Activated CD4-positive, alpha-beta T cell treated with anti-CD3 and anti-CD28 coated beads, Interleukin-10, Interleukin-2, amounts not matched to agents 100 ng/mL and 50 ng/mL, durations not matched to agents 16 hours and 8 hours (primary cell): Measurements from ENCODE around the gene JAK3.
A peak's percentile ranks its signal among the peaks of the same experiment; 100 is the strongest.
"Not testable (repeated sequence)": the region's sequence is repeated elsewhere in the genome, so short reads cannot be mapped to it uniquely, and the experiment has no call there.

Source experiments
- DNase-seq: peaks from one replicate; pipeline ENCODE4 v3.0.0-alpha.2; 2020

Gene JAK3

DNA sequence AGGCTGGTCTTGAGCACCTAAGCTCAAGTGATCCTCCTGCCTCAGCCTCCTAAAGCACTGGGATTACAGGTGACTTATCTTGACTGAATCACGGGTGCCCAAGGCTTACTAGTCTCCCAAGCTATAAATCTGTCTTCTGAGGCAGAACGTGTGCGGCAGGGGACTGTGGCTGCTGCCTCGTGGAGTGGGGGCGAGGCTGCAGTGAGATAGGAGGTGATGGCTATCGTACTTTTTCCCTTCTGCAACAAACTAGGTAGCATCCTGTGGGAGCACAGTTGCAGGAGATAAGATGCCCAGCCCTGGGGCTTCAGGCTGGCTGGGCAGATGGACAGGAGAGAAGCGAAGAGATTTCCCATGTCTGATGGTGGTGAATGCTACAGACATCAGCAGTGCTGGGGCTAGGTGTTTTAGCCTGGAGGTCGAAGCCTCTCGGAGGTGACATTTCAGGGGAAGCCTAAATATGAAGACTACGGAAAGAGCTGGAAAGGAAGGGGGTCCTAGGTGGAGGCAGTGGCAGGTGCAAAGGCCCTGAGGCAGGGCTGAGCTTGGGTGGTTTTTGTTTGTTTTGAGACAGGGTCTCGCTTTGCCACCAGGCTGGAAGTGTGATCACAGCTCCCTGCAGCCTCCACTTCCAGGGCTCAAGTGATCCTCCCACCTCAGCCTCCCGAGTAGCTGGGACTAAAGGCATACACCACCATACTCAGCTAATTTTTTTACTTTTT lies 45.5 kb downstream of the JAK3 start:
- DNase-seq: no peak

- DNase-seq: not testable (repeated sequence)
These were observed 49.2 kb downstream of the JAK3 start for GRCh38 chr19:17798599-17798998.

GRCh38 chr19:17797424-17798201 lies 50.2 kb downstream of the JAK3 start:
- peak; percentile 48 for DNase-seq

DNA sequence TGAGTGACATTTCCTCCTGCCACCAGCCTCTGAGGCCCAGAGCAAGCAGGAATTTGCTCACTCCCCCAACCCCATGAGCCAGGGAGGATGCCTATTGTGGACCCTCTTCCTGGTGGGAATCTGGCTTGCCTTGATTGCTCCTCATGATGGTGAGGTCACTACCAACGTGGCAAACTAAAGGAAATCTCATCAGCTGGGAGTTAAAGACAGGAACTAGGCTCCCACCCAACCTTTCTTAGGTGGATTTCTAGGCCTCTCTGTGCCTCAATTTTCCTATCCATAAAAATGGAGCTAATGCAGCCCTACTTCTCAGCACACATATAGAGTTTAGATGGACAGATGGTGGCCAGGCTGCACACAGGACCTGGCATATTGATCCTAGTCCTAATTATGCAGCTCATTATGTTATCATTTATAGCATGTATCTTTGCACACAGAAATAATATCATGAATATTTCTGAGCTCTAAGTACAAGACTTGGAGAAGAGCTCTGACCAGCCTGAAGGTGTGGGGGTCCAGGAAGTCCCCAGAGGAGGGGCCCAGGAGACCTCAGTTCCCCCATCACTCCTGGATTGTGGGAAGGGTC lies 50.9 kb downstream of the JAK3 start:
- no peak for DNase-seq

- no peak for DNase-seq
These were observed 51.6 kb downstream of the JAK3 start for GRCh38 chr19:17796013-17796837.

DNA sequence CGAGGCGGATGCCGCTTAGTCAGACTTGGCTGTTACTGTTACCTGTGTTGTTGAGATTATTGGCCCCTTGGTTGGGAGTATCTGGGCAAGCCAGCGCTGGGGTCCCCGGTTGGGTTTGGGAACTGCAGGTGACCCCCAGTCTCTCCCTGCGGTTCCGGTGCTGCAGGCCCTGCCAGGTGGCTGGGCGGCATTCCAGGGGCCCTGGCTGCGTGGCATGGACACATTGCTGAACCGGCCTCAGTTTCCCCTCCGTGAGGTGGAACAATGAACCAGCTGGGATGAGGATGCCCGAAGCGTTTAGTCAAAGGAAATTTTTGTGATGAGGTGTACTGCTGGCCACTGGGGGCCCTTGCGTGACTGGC lies 52.3 kb downstream of the JAK3 start:
- DNase-seq: no peak

DNA sequence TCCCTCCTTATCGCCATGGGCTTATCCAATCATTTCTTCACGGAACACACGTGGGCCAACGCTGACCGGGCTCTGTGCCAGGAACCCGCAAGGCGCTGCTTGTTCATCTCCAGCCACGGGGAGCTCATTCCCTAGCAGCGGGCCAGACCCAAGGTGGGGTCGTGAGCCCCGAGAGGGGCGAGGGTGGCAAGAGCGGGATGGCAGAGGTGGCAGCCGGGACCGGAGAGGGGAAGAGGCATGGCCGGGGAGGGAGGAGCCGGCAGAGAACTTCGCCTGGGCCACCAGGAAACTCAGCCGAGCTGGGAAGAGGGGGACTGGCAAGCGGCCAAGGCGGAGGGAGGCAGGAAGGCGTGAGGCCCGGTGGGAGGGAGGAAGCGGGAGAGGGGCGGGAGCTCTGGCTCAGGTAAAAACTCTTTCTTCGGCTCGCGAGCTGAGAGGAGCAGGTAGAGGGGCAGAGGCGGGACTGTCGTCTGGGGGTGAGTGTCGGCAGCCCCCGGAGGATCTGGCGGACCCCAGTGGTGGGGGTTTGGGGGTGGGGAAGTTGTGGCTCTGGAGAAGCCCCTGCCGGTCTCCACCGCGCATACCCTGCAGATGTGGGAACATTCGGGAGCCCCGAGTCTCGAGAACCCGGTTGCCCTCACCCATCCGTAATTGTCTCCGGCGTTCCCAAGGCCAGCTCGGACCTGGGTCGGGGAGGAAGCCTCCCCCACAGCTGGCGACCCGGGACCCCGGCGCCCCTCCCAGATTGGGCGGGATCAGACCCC lies 52.9 kb downstream of the JAK3 start, which contains the start of gene B3GNT3:
B3GNT3 (plus strand) TSS at position 408 of the 764 bp plus-strand sequence. CDS start 12,670 bp downstream, outside the sequence.
- no peak for DNase-seq

- DNase-seq: no peak
These were observed 53.4 kb downstream of the JAK3 start for GRCh38 chr19:17794412-17794730.

GRCh38 chr19:17790059-17790780 lies 57.6 kb downstream of the JAK3 start:
- no peak for DNase-seq

DNA sequence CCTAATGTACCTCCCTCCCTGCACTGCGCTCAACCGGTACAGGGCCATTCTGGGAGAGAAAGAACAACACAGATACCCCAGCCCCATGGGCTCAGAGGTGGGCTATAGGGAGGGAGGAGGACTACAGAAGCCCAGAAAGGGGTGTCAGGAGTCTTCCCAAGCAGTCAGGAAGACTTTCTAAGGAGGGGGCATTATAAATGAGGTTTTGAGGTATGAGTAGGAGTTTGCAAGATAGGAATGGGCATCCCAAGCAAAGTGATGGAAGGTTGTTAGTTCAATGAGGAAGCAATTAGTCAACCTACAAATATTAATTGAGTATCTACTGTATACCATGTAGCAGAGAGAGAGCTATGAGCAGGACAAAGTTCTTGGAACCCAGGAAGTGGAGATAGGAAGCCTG lies 59.1 kb downstream of the JAK3 start:
- no peak for DNase-seq

DNA sequence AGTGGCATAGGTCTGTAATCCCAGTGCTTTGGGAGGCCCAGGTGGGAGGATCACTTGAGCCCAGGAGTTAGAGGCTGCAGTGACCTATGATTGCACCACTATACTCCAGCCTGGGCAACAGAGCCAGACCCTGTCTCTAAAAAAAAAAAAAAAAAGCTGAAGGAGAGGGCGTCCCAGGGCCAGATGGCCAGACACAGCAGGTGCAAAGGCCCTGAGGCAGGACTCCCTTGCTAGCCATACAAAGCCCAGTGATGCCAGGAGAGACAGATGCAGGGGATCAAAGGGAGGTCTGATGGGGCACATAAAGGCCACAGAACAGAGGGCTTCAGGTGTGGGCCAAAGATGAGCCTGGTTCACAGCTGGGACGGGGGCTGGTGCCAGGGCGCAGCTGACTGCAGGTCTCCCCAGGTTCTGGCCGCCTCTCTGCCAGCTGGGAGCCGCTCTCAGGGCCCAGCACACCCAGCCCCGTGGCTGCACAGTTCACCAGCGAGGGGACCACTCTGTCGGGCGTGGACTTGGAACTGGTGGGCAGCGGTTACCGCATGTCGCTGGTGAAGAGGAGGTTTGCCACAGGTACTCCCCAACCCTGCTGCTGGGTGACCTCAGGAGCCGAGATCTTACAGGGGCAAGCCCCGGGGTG lies 60.4 kb downstream of the JAK3 start:
- no peak for DNase-seq

- DNase-seq: peak; percentile 76
These were observed 63.4 kb downstream of the JAK3 start for GRCh38 chr19:17784201-17785008.

- DNase-seq: not testable (repeated sequence)
These were observed 64.1 kb downstream of the JAK3 start for GRCh38 chr19:17783721-17784120.

DNA sequence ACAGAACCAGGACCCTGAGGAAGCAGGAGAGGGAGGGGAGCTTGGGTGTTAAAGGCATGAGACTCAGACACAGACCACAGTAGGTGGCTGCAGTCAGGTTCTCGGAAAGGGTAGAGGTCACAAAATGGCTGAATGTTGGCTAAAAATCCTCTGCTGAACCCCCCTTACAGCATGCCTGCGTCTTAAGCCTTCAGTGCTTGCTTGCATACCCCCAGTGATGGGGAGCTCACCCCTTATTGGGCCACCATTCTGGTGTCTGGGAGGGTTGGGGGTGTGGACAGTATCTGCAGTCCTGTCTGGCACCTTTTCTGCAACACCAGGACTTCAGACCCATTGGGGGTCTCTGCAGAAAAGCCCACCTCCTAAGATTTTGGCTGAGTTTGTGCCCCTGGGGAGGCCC lies 67.0 kb downstream of the JAK3 start:
- no peak for DNase-seq

DNA sequence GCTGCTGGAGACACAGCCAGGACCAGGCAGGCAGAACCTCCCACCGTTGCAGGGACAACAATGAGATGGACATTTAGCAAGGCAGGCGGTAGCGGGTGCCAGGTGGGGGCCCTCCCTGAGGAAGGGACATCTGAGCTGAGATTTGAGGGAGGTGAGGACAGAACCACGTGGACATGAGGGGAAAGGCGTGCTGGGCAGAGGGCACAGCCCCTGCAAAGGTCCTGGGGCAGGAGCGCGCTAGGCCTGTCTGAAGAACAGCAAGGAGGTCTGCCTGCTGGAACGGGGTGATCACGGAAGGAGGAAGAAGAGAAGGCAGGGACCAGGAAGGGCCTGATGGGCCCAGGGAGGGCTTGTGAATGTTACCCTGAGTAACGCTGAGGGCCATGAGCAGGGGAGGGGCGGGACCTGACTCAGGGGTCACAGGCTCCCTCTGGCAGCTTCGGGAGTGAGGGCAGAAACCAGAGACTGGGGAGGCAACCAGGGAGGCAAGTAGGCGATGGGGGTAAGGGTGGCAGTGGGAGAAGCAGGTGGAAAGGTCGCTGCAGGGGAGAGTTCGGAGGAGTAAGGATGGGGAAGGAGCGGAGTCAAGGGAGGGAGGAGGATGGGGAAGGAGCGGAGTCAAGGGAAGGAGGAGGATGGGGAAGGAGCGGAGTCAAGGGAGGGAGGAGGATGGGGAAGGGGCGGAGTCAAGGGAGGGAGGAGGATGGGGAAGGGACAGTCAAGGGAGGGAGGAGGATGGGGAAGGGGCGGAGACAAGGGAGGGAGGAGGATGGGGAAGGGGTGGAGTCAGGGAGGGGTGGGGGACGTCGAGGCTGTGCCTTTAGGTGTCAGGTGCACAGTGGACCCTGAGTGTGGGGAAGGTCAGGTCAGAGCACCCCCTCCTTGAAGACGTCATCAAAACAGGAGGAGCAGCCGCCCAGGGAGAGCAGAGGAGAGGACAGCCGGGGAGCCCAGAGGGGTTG lies 68.5 kb downstream of the JAK3 start:
- no peak for DNase-seq

GRCh38 chr19:17778251-17778967 lies 69.4 kb downstream of the JAK3 start:
- peak; percentile 62 for DNase-seq

DNA sequence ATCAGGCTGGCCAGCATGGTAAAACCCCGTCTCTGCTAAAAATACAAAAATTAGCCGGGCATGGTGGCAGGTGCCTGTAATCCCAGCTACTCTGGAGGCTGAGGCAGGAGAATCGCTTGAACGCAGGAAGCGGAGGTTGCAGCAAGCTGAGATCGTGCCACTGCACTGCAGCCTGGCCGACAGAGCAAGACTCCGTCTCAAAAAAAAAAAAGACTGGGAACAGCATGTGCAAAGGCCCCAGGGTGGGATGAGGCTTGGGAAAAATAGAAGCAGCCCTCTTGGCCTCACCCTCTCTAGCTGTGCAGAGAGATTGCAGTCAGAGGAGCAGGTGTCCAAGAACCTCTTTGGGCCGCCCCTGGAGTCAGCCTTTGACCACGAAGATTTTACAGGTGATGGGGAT lies 69.9 kb downstream of the JAK3 start:
- not testable (repeated sequence) for DNase-seq
